Activated CD8-positive, alpha-beta T cell treated with anti-CD3 and anti-CD28 coated beads for 36 hours (primary cell): ENCODE data around the gene APOL2. TPM values are rescaled to one million over a fixed set of nuclear protein-coding genes. Genes with fewer than 3 reads are reported as not detected.
"Not testable (repeated sequence)": the region's sequence is repeated elsewhere in the genome, so short reads cannot be mapped to it uniquely, and the experiment has no call there.

Source experiments
- ATAC-seq: fragments of 200-7000 bp; cut with Tn5 transposase; one replicate; pipeline ENCODE4 v1.10.0; 2021; ENCODE audit warnings: mild to moderate bottlenecking, moderate library complexity
- CTCF ChIA-PET: fragments of 350-600 bp; sonication (Branson Sonifier 250); formaldehyde crosslinking; loops from one replicate; lab custom pipeline; 2021; ENCODE audit warnings: antibody characterized with exemption; lab: Charles Lee
- POLR2A ChIA-PET: fragments of 350-600 bp; sonication (Branson Sonifier 250); formaldehyde crosslinking; loops from one replicate; lab custom pipeline; 2021; ENCODE audit warnings: antibody characterized with exemption; lab: Charles Lee
- DNase-seq: peaks from one replicate; pipeline ENCODE4 v3.0.0-alpha.2; 2020
- H3K27ac Mint-ChIP-seq: one replicate; pipeline ENCODE4 v1.8.0; 2021; ENCODE audit warnings: mild to moderate bottlenecking, mixed read lengths
- H3K27me3 Mint-ChIP-seq: one replicate; pipeline ENCODE4 v1.8.0; 2021; ENCODE audit warnings: mixed read lengths
- H3K36me3 Mint-ChIP-seq: one replicate; pipeline ENCODE4 v1.8.0; 2021; ENCODE audit warnings: low read depth, mixed read lengths
- H3K4me1 Mint-ChIP-seq: one replicate; pipeline ENCODE4 v1.8.0; 2021; ENCODE audit warnings: low read depth, mixed read lengths
- H3K4me3 Mint-ChIP-seq: one replicate; pipeline ENCODE4 v1.8.0; 2021; ENCODE audit warnings: mild to moderate bottlenecking, moderate library complexity, mixed read lengths
- H3K9me3 Mint-ChIP-seq: one replicate; pipeline ENCODE4 v1.8.0; 2021; ENCODE audit warnings: mixed read lengths
- CTCF ChIP-seq: fragments of 200-600 bp; IDR thresholded peaks from one replicate; pipeline ENCODE4 v1.8.0; 2022; ENCODE audit warnings: antibody characterized with exemption, mild to moderate bottlenecking
- intact Hi-C: fragments of 100-400 bp; cut with micrococcal nuclease; formaldehyde crosslinking; loops from one replicate; pipeline ENCODE4 v1.10.0; 2022
- total RNA-seq, 2 experiments: library from RNA; stranded (reverse); gene quantifications; one replicate each; pipeline ENCODE4 v1.2.3, GENCODE V29; 2021

APOL2 gene
- total RNA-seq, 2 experiments from 2014 or later = 45.4 to 49.7 TPM

- POLR2A ChIA-PET, H3K27ac Mint-ChIP-seq, H3K9me3 Mint-ChIP-seq, DNase-seq, H3K4me3 Mint-ChIP-seq, intact Hi-C loops, ATAC-seq, H3K27me3 Mint-ChIP-seq: not testable (repeated sequence)
- H3K36me3 Mint-ChIP-seq = peaks cover 31% of the 10 kb centered on the region
- peak; percentile 18 for TF ChIP-seq CTCF
- CTCF ChIA-PET = interaction anchor here (0.6 kb wide), 1 partner anchor 24 kb away, joined by 3 read pairs; no protein-coding TSS in a partner anchor
- peaks cover 23% of the 10 kb centered on the region for H3K4me1 Mint-ChIP-seq
Measured at GRCh38 chr22:36261675-36262074, 22.3 kb upstream of the APOL2 start.

- DNase-seq (no peak), ATAC-seq (no peak)
- no peaks in the 10 kb centered on the region for H3K27me3 Mint-ChIP-seq
- no peaks in the 10 kb centered on the region for H3K9me3 Mint-ChIP-seq
- H3K4me1 Mint-ChIP-seq = peaks cover 38% of the 10 kb centered on the region
- H3K27ac Mint-ChIP-seq = peak overlapping the region; percentile 89
- POLR2A ChIA-PET = interaction anchor here (0.7 to 1.3 kb wide), 3 partner anchors 19 to 36 kb away, joined by 3 to 4 read pairs (median 3); no protein-coding TSS in a partner anchor
- H3K4me3 Mint-ChIP-seq = no peak overlapping the region
- CTCF ChIA-PET = no interaction called here
- intact Hi-C loops = no loop called here
- peaks cover 28% of the 10 kb centered on the region for H3K36me3 Mint-ChIP-seq
- no peak for TF ChIP-seq CTCF
Measured at GRCh38 chr22:36259615-36260300, 20.4 kb upstream of the APOL2 start.

GRCh38 chr22:36258701-36259614 lies 19.6 kb upstream of the APOL2 start:
- Mint-ChIP-seq H3K4me1 (peaks cover 44% of the 10 kb centered on the region), H3K4me3 (peak overlapping the region; percentile 33), H3K36me3 (peaks cover 25% of the 10 kb centered on the region), H3K27ac (peak overlapping the region; percentile 89), H3K27me3 (no peaks in the 10 kb centered on the region), H3K9me3 (no peaks in the 10 kb centered on the region)
- intact Hi-C loops = no loop called here
- ATAC-seq (peak; percentile 75), DNase-seq (peak; percentile 76)
- CTCF ChIA-PET = interaction anchor here (1.8 kb wide), 1 partner anchor 19 kb away, joined by 8 read pairs; the partner anchor contains the start of gene APOL2
- POLR2A ChIA-PET = interaction anchor here (0.9 to 1.1 kb wide), 2 partner anchors 21 to 228 kb away, joined by 3 read pairs; no protein-coding TSS in a partner anchor
- no peak for TF ChIP-seq CTCF

- intact Hi-C loops = no loop called here
- Mint-ChIP-seq H3K9me3 (no peaks in the 10 kb centered on the region), H3K36me3 (peaks cover 22% of the 10 kb centered on the region), H3K27ac (peak overlapping the region; percentile 89), H3K4me3 (peak overlapping the region; percentile 33), H3K4me1 (peaks cover 51% of the 10 kb centered on the region), H3K27me3 (no peaks in the 10 kb centered on the region)
- POLR2A ChIA-PET = interaction anchor here (0.9 to 1.4 kb wide), 4 partner anchors 18 to 229 kb away, joined by 3 to 5 read pairs (median 3); no protein-coding TSS in a partner anchor
- DNase-seq = no peak
- CTCF ChIA-PET = interaction anchor here (1.0 to 1.8 kb wide), 2 partner anchors 18 to 20 kb away, joined by 3 to 8 read pairs; partner anchors contain the start of gene APOL2
- TF ChIP-seq CTCF = no peak
- ATAC-seq = no peak
Measured at GRCh38 chr22:36257948-36258670, 18.8 kb upstream of the APOL2 start.
